ENCODE results near the gene FAM180B. TPM values are rescaled to one million over a fixed set of nuclear protein-coding genes. Genes with fewer than 3 reads are reported as not detected.

The FAM180B gene
- total RNA-seq: not detected in 2 replicates

DNA sequence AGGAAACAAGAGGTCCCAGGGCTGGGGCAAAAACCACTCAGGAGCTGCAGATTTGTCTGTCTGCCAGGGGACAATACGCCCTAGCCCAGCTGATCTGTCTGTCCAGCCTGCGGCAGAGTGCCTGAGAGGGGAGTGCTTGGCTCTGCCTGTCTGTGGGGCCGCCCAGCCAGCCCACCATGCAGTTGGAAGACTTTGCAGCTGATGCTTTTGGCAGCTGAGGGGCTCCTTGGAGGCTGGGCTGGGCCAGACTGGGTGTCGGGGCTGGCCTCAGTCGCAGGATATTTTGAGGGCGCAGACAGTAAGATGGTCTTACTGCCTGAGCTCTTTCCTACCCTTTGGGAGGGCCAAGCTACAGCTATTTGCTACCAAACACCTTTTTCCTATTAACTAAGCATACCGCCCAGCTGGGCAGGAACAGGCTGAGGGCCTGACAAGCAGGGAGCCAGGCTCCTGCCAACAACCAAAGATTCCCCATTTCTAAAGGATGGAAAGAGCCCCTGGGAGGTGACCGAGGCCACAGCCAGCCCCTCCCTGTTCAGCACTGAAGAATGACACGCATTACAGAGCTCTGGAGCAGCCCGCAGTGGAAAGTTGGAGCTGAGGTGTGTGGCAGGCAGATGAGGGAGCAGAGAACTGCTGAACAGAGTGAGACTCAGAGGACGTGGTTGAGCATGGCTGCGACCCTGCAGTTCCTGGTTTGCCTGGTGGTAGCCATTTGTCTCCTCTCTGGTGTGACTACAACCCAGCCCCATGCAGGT is at the start of gene FAM180B:
TSS of gene FAM180B (plus strand) at position 581 of the 758 bp plus-strand sequence. CDS start at position 672, 91 bp downstream.

GRCh38 chr11:47552566-47553405 is 33.7 kb upstream of the FAM180B start, which contains the start of gene CELF1:
Gene CELF1 (minus strand): TSS chr11:47553132. CDS start chr11:47499523, 53,609 bp downstream.

GRCh38 chr11:47565340-47566148 is 20.9 kb upstream of the FAM180B start, which contains the start of gene PTPMT1:
Gene PTPMT1 (plus strand): TSS chr11:47565599. CDS start chr11:47565623, 24 bp downstream.

DNA sequence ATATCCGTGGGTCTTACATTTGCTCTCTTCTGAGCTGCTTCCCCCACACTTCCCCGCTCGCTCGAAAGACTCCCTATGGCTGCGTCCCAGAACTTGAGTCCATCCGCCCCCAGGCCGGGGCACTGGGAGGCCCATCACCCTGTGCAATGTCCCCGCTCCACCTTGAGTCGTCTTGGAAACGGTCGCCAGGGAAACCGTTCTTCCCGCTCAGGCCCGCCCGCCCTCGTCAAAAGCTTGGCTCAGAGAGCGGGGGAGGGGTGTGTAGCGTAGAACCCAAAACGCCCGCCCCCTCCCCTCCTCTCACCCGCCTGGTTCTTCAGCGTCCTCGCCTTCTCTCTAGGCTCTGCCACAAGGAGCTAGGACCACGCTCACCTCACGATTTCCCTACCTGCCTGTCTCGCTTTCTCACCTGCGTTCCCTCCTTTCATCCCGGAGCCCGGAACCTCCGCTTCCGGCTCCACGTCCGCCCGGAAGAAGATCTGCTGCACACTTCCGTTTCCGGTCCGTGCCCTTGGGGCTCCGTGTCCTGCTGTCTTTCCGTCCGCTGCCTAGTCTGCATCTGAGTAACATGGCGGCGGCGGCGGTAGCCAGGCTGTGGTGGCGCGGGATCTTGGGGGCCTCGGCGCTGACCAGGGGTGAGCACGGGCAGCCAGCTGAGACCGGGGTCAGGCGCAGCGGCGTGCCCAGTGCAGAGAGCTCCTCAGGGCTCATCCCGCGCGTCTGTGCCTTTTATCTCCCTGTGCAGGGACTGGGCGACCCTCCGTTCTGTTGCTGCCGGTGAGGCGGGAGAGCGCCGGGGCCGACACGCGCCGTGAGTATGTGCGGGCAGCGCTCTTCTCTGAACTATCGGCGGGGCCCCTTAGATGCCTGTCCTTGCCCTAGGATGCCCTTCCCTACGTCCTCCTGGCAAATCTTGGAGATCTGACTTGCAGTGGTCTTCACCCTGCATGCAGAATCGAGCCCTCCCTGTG is 7.7 kb upstream of the FAM180B start, which contains the start of the genes KBTBD4 and NDUFS3:
TSS of gene KBTBD4 (minus strand) at position 447 of the 971 bp plus-strand sequence. CDS start at position 428, 19 bp downstream.
TSS of gene NDUFS3 (plus strand) at position 551 of the 971 bp plus-strand sequence. CDS start at position 569, 18 bp downstream.

DNA sequence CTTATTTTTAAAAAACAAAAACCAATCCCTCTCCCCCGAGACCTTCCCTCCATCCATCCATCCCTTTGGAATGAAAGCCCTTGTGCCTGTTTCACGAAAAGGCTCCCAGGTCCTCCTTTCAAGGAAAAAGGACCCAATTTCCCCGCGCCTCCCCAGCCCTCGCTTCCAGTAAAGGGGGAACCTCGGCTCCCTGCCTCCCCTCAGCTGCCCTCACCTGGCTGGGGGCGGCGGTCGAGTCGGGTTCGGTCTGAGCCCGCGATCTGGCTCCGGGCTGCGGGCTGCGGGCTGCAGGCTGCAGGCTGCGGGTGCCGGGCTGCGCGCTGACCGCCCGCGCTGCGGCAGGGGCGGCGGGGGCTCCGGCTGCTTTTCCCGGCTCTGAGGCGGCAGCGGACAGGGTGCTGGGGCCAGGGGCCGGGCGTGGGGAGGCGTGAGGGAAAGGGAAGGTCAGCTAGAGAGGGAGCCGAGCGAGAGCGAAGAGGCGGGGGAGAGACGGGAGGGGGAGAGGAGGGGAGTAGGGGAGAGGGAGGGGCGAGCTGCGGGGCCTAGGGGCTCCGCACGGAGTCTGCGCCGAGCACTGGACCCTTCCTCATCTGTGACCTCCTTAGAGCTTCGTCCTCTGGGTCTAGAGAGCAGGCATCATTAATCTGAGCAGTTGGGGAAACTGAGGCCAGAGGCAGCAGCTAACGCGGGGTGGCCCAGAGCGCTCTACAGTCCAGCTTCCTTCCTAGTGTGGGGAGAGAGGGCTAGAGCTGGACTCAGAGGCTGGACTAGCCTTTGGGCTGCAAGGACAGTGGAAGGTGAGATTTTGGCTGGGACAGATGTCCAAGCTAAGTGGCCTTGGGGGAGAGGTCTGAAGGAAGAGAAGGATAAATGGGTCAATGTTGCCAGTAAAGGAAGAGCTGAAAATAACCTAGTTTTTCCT is 7.7 kb downstream of the FAM180B start, which contains the start of gene C1QTNF4:
TSS of gene C1QTNF4 (minus strand) at position 478 of the 922 bp plus-strand sequence. CDS start 3,601 bp downstream, outside the sequence.

Other genes starting within 250 kb of the FAM180B start
- not detected in 2 replicates for gene MYBPC3, start 234.0 kb upstream of the FAM180B start, total RNA-seq
- gene SPI1, start 208.1 kb upstream of the FAM180B start, total RNA-seq: not detected in 2 replicates
- gene SLC39A13, start 178.1 kb upstream of the FAM180B start, total RNA-seq: 99.1 and 101 TPM in 2 replicates
- 220 and 250 TPM in 2 replicates for gene PSMC3, start 160.2 kb upstream of the FAM180B start, total RNA-seq
- gene RAPSN, start 137.5 kb upstream of the FAM180B start, total RNA-seq: not detected in 2 replicates
- 53.2 and 56.8 TPM in 2 replicates for gene CELF1, start 33.5 kb upstream of the FAM180B start, total RNA-seq
- gene PTPMT1, start 21.1 kb upstream of the FAM180B start, total RNA-seq: 145 and 164 TPM in 2 replicates
- gene KBTBD4, start 7.7 kb upstream of the FAM180B start, total RNA-seq: 20.7 and 23.6 TPM in 2 replicates
- gene NDUFS3, start 7.6 kb upstream of the FAM180B start, total RNA-seq: 89.7 and 95.1 TPM in 2 replicates
- gene C1QTNF4, start 7.7 kb downstream of the FAM180B start, total RNA-seq: not detected in 2 replicates
- gene MTCH2, start 55.9 kb downstream of the FAM180B start, total RNA-seq: 94.7 and 98.7 TPM in 2 replicates
- gene AGBL2, start 128.7 kb downstream of the FAM180B start, total RNA-seq: not detected in 2 replicates
- 41.7 and 42.1 TPM in 2 replicates for gene FNBP4, start 180.7 kb downstream of the FAM180B start, total RNA-seq

Data from mammary microvascular endothelial cell (primary cell).